ENCODE results near the gene NR3C2. TPM values are rescaled to one million over a fixed set of nuclear protein-coding genes. Genes with fewer than 3 reads are reported as not detected.

The NR3C2 gene
- total RNA-seq, 2 donors from 2014 or later, result 41.0 to 42.5 TPM

- no peaks in the 10 kb centered on the region for H3K4me1 Mint-ChIP-seq
- ATAC-seq (no peak), DNase-seq (no peak)
- H3K9me3 ChIP-seq (ENCODE audit: control insufficient read depth, low read length, poor library complexity, severe bottlenecking), result peaks cover 23% of the 10 kb centered on the region
- no peaks in the 10 kb centered on the region for H3K27me3 Mint-ChIP-seq
- H3K4me3 Mint-ChIP-seq, result no peak overlapping the region
- H3K36me3 Mint-ChIP-seq (ENCODE audit: low read depth), result peaks cover 11% of the 10 kb centered on the region
- no peak overlapping the region for H3K27ac Mint-ChIP-seq
Observed at GRCh38 chr4:148077581-148077980, 364.6 kb downstream of the NR3C2 start.

GRCh38 chr4:148076964-148077363, 365.2 kb downstream of the NR3C2 start:
- DNase-seq (no peak), ATAC-seq (no peak)
- H3K4me3 Mint-ChIP-seq, result no peak overlapping the region
- H3K27ac Mint-ChIP-seq, result no peak overlapping the region
- no peaks in the 10 kb centered on the region for H3K27me3 Mint-ChIP-seq
- H3K36me3 Mint-ChIP-seq (ENCODE audit: low read depth), result peaks cover 11% of the 10 kb centered on the region
- H3K4me1 Mint-ChIP-seq, result no peaks in the 10 kb centered on the region
- H3K9me3 ChIP-seq (ENCODE audit: control insufficient read depth, low read length, poor library complexity, severe bottlenecking), result peaks cover 23% of the 10 kb centered on the region

GRCh38 chr4:148075438-148075837, 366.8 kb downstream of the NR3C2 start:
- Mint-ChIP-seq H3K4me3 (no peak overlapping the region), H3K36me3 (ENCODE audit: low read depth) (peaks cover 11% of the 10 kb centered on the region), H3K27ac (no peak overlapping the region), H3K4me1 (no peaks in the 10 kb centered on the region), H3K27me3 (no peaks in the 10 kb centered on the region)
- no peak for DNase-seq
- peaks cover 23% of the 10 kb centered on the region for H3K9me3 ChIP-seq (ENCODE audit: control insufficient read depth, low read length, poor library complexity, severe bottlenecking)
- ATAC-seq, result no peak

- no peak for DNase-seq
- ATAC-seq, result no peak
- peaks cover 12% of the 10 kb centered on the region for H3K36me3 Mint-ChIP-seq (ENCODE audit: low read depth)
- H3K4me1 Mint-ChIP-seq, result no peaks in the 10 kb centered on the region
- no peaks in the 10 kb centered on the region for H3K27me3 Mint-ChIP-seq
- H3K27ac Mint-ChIP-seq, result no peak overlapping the region
- H3K9me3 ChIP-seq (ENCODE audit: control insufficient read depth, low read length, poor library complexity, severe bottlenecking), result peaks cover 23% of the 10 kb centered on the region
- no peak overlapping the region for H3K4me3 Mint-ChIP-seq
Observed at GRCh38 chr4:148074462-148074861, 367.8 kb downstream of the NR3C2 start.

GRCh38 chr4:148073349-148073748, 368.9 kb downstream of the NR3C2 start:
- ATAC-seq (no peak), DNase-seq (no peak)
- no peak overlapping the region for H3K27ac Mint-ChIP-seq
- H3K27me3 Mint-ChIP-seq, result no peaks in the 10 kb centered on the region
- no peak overlapping the region for H3K4me3 Mint-ChIP-seq
- H3K4me1 Mint-ChIP-seq, result peaks cover 2% of the 10 kb centered on the region
- H3K36me3 Mint-ChIP-seq (ENCODE audit: low read depth), result peaks cover 12% of the 10 kb centered on the region
- H3K9me3 ChIP-seq (ENCODE audit: control insufficient read depth, low read length, poor library complexity, severe bottlenecking), result peaks cover 23% of the 10 kb centered on the region

- H3K4me1 Mint-ChIP-seq, result peaks cover 2% of the 10 kb centered on the region
- H3K9me3 ChIP-seq (ENCODE audit: control insufficient read depth, low read length, poor library complexity, severe bottlenecking), result peaks cover 23% of the 10 kb centered on the region
- H3K27me3 Mint-ChIP-seq, result no peaks in the 10 kb centered on the region
- DNase-seq, result no peak
- peaks cover 12% of the 10 kb centered on the region for H3K36me3 Mint-ChIP-seq (ENCODE audit: low read depth)
- H3K27ac Mint-ChIP-seq, result no peak overlapping the region
- no peak overlapping the region for H3K4me3 Mint-ChIP-seq
- ATAC-seq, result no peak
Observed at GRCh38 chr4:148072789-148073188, 369.4 kb downstream of the NR3C2 start.

GRCh38 chr4:148071009-148071408, 371.2 kb downstream of the NR3C2 start:
- Mint-ChIP-seq H3K4me3 (no peak overlapping the region), H3K27ac (peak overlapping the region; percentile 63), H3K27me3 (no peaks in the 10 kb centered on the region), H3K36me3 (ENCODE audit: low read depth) (peaks cover 10% of the 10 kb centered on the region), H3K4me1 (peaks cover 2% of the 10 kb centered on the region)
- ATAC-seq (no peak), DNase-seq (no peak)
- peaks cover 18% of the 10 kb centered on the region for H3K9me3 ChIP-seq (ENCODE audit: control insufficient read depth, low read length, poor library complexity, severe bottlenecking)

GRCh38 chr4:148069895-148070178, 372.4 kb downstream of the NR3C2 start:
- no peaks in the 10 kb centered on the region for H3K27me3 Mint-ChIP-seq
- ATAC-seq (no peak), DNase-seq (no peak)
- peak overlapping the region; percentile 63 for H3K27ac Mint-ChIP-seq
- H3K36me3 Mint-ChIP-seq (ENCODE audit: low read depth), result peaks cover 10% of the 10 kb centered on the region
- H3K4me1 Mint-ChIP-seq, result peaks cover 6% of the 10 kb centered on the region
- H3K4me3 Mint-ChIP-seq, result no peak overlapping the region
- peaks cover 10% of the 10 kb centered on the region for H3K9me3 ChIP-seq (ENCODE audit: control insufficient read depth, low read length, poor library complexity, severe bottlenecking)

GRCh38 chr4:148069086-148069894, 372.9 kb downstream of the NR3C2 start:
- H3K4me1 Mint-ChIP-seq, result peaks cover 7% of the 10 kb centered on the region
- H3K27me3 Mint-ChIP-seq, result no peaks in the 10 kb centered on the region
- H3K27ac Mint-ChIP-seq, result peak overlapping the region; percentile 63
- H3K36me3 Mint-ChIP-seq (ENCODE audit: low read depth), result peaks cover 11% of the 10 kb centered on the region
- no peak for ATAC-seq
- peaks cover 5% of the 10 kb centered on the region for H3K9me3 ChIP-seq (ENCODE audit: control insufficient read depth, low read length, poor library complexity, severe bottlenecking)
- H3K4me3 Mint-ChIP-seq, result no peak overlapping the region
- DNase-seq, result no peak

- Mint-ChIP-seq H3K27ac (no peak overlapping the region), H3K36me3 (ENCODE audit: low read depth) (peaks cover 11% of the 10 kb centered on the region), H3K4me1 (peaks cover 10% of the 10 kb centered on the region), H3K4me3 (peak overlapping the region; percentile 19), H3K27me3 (no peaks in the 10 kb centered on the region)
- H3K9me3 ChIP-seq (ENCODE audit: control insufficient read depth, low read length, poor library complexity, severe bottlenecking), result peaks cover 2% of the 10 kb centered on the region
- ATAC-seq, result no peak
- DNase-seq, result no peak
Observed at GRCh38 chr4:148068065-148068911, 373.9 kb downstream of the NR3C2 start.

GRCh38 chr4:148067301-148067916, 374.8 kb downstream of the NR3C2 start:
- H3K4me1 Mint-ChIP-seq, result peaks cover 13% of the 10 kb centered on the region
- H3K27me3 Mint-ChIP-seq, result no peaks in the 10 kb centered on the region
- no peaks in the 10 kb centered on the region for H3K9me3 ChIP-seq (ENCODE audit: control insufficient read depth, low read length, poor library complexity, severe bottlenecking)
- ATAC-seq, result no peak
- no peak for DNase-seq
- H3K4me3 Mint-ChIP-seq, result no peak overlapping the region
- no peak overlapping the region for H3K27ac Mint-ChIP-seq
- peaks cover 8% of the 10 kb centered on the region for H3K36me3 Mint-ChIP-seq (ENCODE audit: low read depth)

- Mint-ChIP-seq H3K27me3 (no peaks in the 10 kb centered on the region), H3K4me1 (peaks cover 26% of the 10 kb centered on the region), H3K4me3 (no peak overlapping the region), H3K27ac (peak overlapping the region; percentile 66), H3K36me3 (ENCODE audit: low read depth) (peaks cover 8% of the 10 kb centered on the region)
- ATAC-seq (no peak), DNase-seq (no peak)
- no peaks in the 10 kb centered on the region for H3K9me3 ChIP-seq (ENCODE audit: control insufficient read depth, low read length, poor library complexity, severe bottlenecking)
Observed at GRCh38 chr4:148065075-148065474, 377.1 kb downstream of the NR3C2 start.

- peaks cover 29% of the 10 kb centered on the region for H3K4me1 Mint-ChIP-seq
- no peaks in the 10 kb centered on the region for H3K9me3 ChIP-seq (ENCODE audit: control insufficient read depth, low read length, poor library complexity, severe bottlenecking)
- H3K27ac Mint-ChIP-seq, result peak overlapping the region; percentile 66
- peaks cover 6% of the 10 kb centered on the region for H3K36me3 Mint-ChIP-seq (ENCODE audit: low read depth)
- ATAC-seq (no peak), DNase-seq (no peak)
- H3K4me3 Mint-ChIP-seq, result no peak overlapping the region
- H3K27me3 Mint-ChIP-seq, result no peaks in the 10 kb centered on the region
Observed at GRCh38 chr4:148064451-148064850, 377.8 kb downstream of the NR3C2 start.

Data from T-helper 17 cell (primary cell).